ENCODE data around the gene PRKCB. TPM values are rescaled to one million over a fixed set of nuclear protein-coding genes. Genes with fewer than 3 reads are reported as not detected.

Gene PRKCB
- total RNA-seq, 1 experiment from 2014 or later, result 0.89 TPM

GRCh38 chr16:23823475-23824384 is 12.1 kb upstream of the PRKCB start:
- Histone ChIP-seq H3K4me2 (ENCODE audit: low read length) (no peak overlapping the region), H2AFZ (ENCODE audit: low read depth, low read length, poor library complexity, severe bottlenecking) (no peak overlapping the region), H3K36me3 (ENCODE audit: control insufficient read depth in 1 of 2, insufficient read depth in 2 of 2, low read length in 2 of 2) (no peaks in the 10 kb centered on the region), H3K27ac (ENCODE audit: low read depth, low read length) (no peak overlapping the region), H4K20me1 (ENCODE audit: insufficient read depth) (no peaks in the 10 kb centered on the region), H3K9me2 (ENCODE audit: insufficient read depth) (no peaks in the 10 kb centered on the region), H3K4me3 (replicated peaks in 1 of 2; ENCODE audit: low read depth in 1 of 2, low read length in 2 of 2) (no peak overlapping the region), H3K27me3 (ENCODE audit: insufficient read depth, low read length) (peaks cover 10% of the 10 kb centered on the region; the same call in 1 of the 2 replicates), H3K4me1 (ENCODE audit: control insufficient read depth in 1 of 2, insufficient read depth in 2 of 2, low read length in 2 of 2) (no peaks in the 10 kb centered on the region), H3K9me3 (ENCODE audit: control insufficient read depth in 1 of 2, insufficient read depth in 1 of 2, low read depth in 1 of 2, low read length in 2 of 2) (no peaks in the 10 kb centered on the region), H3K9ac (ENCODE audit: low read length) (no peak overlapping the region), H3K79me2 (ENCODE audit: insufficient read depth, low read length) (no peaks in the 10 kb centered on the region)
- POLR2A ChIA-PET, result no interaction called here
- no peak for ATAC-seq
- intact Hi-C loops (cut with micrococcal nuclease), result no loop called here
- TF ChIP-seq FOSL1 (IDR thresholded peaks at IDR 0.05; ENCODE audit: low read depth) (no peak), POLR2AphosphoS5 (IDR thresholded peaks at IDR 0.05; ENCODE audit: low read depth, low read length) (no peak), ZFX (IDR thresholded peaks at IDR 0.05) (no peak), REST (IDR thresholded peaks at IDR 0.05; ENCODE audit: low read depth) (no peak), MAX (IDR thresholded peaks at IDR 0.05) (no peak), CEBPB (IDR thresholded peaks at IDR 0.05; ENCODE audit: low read depth) (no peak), ELF1 (IDR thresholded peaks at IDR 0.05; ENCODE audit: borderline replicate concordance, low read depth) (no peak), EZH2 (IDR thresholded peaks at IDR 0.05) (no peak), TCF7L2 (IDR thresholded peaks at IDR 0.05; ENCODE audit: borderline replicate concordance, extremely low read depth, insufficient read depth, insufficient read length) (no peak), RAD21 (IDR thresholded peaks at IDR 0.05; ENCODE audit: low read depth) (no peak), SIN3A (IDR thresholded peaks at IDR 0.05; ENCODE audit: low read depth) (no peak)
- no TSS peak for BruUV-seq (replicated peaks)
- CTCF ChIA-PET, result no interaction called here
- no peak for DNase-seq (ENCODE audit: low read depth, low spot score)
- RAD21 ChIA-PET (ENCODE audit: low non-redundant PET in 1 of 2, low total read pairs in 2 of 2, uncharacterized antibody in 2 of 2, unreplicated experiment in 2 of 2), result no interaction called here

All from HCT116 (cell line).